LNCaP clone FGC (cell line): ENCODE results near the gene CNGB1.

Experiments used
- DNase-seq: peaks from one replicate; pipeline ENCODE4 v3.0.0-alpha.2; 2011; ENCODE audit warnings: low read depth
- H3K4me3 ChIP-seq: 2 replicates; pipeline ENCODE4 v1.5.1; 2011; ENCODE audit warnings: mild to moderate bottlenecking, low read depth, low read length, control low read depth
- TF ChIP-seq, protein P1 (sequence below): IDR thresholded peaks from 2 replicates; pipeline ENCODE4 v1.5.1; 2012; ENCODE audit warnings: mild to moderate bottlenecking; ENCODE audit not compliant: control insufficient read depth, insufficient read depth; ENCODE audit errors: extremely low read depth

The CNGB1 gene

DNA sequence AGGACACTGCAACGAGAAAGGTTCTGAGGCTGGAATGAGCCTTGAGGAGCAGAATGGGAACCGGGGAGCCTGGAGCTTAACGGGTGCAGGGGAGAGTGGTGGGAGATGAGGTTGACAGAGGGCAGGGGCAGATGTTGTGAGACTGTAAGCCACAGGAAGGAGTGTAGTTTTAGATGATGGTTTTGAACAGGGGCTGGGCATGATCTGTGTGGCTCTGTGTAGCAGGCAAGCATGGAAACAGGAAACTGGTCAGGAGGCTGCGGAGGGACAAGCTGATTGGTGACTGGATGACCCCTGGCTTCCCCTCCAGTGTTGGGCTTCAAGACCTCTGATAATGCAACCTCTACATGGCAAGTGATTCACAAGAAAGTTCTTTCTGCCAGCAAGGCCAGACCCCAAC is 1.4 kb upstream of the CNGB1 start:
- H3K4me3 ChIP-seq = no peak overlapping the region
- DNase-seq = no peak
- TF ChIP-seq, protein P1, sequence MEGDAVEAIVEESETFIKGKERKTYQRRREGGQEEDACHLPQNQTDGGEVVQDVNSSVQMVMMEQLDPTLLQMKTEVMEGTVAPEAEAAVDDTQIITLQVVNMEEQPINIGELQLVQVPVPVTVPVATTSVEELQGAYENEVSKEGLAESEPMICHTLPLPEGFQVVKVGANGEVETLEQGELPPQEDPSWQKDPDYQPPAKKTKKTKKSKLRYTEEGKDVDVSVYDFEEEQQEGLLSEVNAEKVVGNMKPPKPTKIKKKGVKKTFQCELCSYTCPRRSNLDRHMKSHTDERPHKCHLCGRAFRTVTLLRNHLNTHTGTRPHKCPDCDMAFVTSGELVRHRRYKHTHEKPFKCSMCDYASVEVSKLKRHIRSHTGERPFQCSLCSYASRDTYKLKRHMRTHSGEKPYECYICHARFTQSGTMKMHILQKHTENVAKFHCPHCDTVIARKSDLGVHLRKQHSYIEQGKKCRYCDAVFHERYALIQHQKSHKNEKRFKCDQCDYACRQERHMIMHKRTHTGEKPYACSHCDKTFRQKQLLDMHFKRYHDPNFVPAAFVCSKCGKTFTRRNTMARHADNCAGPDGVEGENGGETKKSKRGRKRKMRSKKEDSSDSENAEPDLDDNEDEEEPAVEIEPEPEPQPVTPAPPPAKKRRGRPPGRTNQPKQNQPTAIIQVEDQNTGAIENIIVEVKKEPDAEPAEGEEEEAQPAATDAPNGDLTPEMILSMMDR = no peak

DNA sequence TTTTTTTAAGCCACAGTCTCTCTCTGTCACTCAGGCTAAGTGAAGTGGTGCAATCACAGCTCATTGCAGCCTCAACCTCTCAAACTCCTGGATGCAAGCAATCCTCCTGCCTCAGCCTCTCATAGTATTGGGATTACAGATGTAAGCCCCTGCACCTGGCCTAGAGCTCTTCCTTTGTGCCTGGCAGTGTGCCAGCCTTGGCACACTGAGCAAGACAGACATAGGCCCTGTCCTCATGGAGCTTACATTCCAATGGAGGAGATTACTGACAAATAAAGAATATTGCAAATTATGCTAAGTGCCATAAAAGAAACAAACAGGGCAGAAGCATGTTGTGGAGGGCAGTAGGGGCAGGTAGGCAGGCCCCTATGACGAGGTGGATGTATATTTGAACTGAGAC is 920 bp upstream of the CNGB1 start:
- TF ChIP-seq, protein P1 = no peak
- no peak overlapping the region for H3K4me3 ChIP-seq
- no peak for DNase-seq

DNA sequence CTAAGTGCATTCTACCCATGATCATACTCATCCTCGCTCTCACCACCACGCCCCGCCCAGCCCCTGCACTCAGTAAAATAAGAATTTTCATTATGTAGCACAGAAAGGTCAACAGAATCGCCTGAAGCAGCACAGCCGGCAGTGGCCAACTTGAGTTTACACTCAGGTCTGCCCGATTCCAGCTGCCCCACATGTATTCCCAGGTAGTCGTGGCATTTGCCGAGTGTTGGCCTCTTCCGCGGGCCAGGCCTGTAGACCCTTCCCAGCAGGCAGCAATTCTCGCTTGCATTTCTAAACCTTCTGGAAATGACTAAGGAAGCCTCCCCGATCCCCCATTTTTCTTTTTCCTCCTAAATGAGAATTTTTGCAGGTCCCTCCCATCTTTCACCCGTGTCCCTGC is 609 bp downstream of the CNGB1 start:
- DNase-seq = no peak
- H3K4me3 ChIP-seq = no peak overlapping the region
- TF ChIP-seq, protein P1 = no peak

DNA sequence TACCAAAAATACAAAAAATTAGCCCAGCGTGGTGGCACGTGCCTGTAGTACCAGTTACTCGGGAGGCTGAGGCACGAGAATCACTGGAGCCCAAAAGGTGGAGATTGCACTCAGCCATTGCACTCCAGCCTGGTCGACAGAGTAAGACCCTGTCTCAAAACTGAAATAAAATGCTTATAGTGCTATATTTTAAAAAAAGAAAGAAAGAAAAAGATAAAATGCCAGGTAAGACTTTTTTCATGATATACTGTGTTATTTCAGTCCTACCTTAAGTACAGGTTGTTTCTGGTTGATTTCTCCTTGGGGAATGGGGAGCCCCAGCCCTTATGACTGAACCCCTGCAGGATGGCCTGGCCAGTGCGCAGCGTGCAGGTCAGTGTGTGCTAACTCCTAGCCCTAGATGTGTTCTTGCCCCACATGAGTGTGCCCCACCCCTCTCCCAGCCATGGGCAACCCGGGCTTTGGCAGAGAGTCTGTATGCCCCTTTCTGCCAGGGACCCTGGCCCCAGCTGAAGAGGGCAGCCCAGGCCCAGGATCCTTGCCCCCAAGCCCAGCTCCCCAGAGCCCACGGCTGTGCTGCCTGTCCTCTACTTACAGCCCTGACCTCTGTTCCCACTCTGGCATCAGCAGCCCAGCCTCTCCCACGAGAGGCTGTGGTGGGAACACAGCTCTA is 1.3 kb downstream of the CNGB1 start:
- DNase-seq = no peak
- no peak overlapping the region for H3K4me3 ChIP-seq
- TF ChIP-seq, protein P1 = no peak

DNA sequence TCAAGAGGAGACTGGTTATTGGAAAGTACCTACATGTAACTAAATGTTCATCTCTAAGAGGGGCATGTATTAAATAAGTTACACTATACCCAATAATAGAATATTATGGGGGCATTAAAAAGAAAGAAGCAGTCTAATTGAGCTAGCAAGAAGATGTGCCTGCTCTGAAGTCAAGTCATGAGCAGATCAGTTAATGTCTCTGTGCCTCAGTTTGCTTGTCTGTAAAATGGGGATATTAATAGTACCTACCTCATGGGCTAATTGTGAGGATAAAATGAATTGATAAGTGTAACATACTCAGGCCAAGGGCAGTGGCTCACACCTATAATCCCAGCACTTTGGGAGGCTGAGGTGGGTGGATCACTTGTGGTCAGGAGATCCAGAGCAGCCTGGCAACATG is 3.0 kb downstream of the CNGB1 start:
- no peak for DNase-seq
- TF ChIP-seq, protein P1 = no peak
- no peak overlapping the region for H3K4me3 ChIP-seq

DNA sequence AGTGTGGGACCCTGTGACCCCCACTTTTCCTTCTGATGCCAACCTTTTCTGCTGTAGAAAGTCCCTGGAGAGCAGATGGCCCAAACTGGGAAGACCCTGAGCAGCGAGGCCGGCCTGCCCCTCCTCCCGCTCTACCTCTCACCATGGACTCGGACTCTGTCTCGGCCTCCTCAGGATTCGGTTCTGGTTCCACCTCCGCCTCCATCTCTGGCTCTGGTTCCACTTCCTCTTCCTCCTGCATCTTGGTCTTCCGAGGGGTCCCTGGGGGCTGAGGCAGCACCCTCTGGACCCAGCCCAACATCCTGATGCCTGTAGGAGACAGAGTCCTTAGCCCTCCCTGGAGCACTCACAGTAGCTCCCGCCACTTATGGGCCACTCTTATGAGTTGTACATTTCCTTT is 3.9 kb downstream of the CNGB1 start:
- TF ChIP-seq, protein P1 = no peak
- H3K4me3 ChIP-seq = no peak overlapping the region
- no peak for DNase-seq

DNA sequence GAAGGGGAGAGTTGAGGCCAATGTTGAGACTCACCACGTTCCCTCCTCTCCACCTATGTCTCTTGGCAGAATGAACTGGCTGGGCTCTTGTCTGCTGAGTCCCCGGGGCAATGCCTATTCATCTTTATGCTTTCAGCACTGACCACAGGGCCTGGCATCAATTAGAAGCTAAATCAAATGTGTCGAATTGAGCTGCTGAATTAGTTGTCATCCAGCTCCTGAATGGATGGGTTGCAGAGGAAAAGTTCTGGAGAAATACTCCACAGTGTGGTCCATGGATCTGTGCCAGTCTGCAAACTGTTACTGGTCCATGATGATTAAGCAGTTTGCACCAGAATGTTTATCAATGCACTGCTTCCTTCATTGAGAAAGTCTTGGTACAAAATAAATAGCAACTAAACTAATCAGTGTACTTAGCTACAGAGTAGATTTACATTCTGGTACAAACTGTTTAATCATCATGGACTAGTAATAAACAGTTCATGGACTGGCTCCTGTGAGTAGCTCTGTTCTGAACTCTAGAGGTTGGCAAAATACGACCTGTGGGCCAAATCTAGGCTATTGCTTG is 4.6 kb downstream of the CNGB1 start:
- TF ChIP-seq, protein P1 = no peak
- H3K4me3 ChIP-seq = no peak overlapping the region
- no peak for DNase-seq
